Transverse colon (tissue), 4 donors: ENCODE results near the gene AK4.

Experiments used
- CTCF ChIP-seq, 5 experiments: fragments of 200-600 bp in 3 of 5; fragments of 450-650 bp in 2 of 5; sonication (generic) in 3 of 5; IDR thresholded peaks; 1 replicate in 2 of 5; 2 replicates in 3 of 5; pipeline ENCODE4 v1.5.1; 2016 to 2017; ENCODE audit warnings: antibody characterized with exemption in 5 of 5, inconsistent platforms in 3 of 5, mild to moderate bottlenecking in 2 of 5, moderate library complexity in 1 of 5
- POLR2A ChIP-seq: fragments of 450-650 bp; IDR thresholded peaks from one replicate; pipeline ENCODE4 v1.6.1; 2016; ENCODE audit warnings: antibody characterized with exemption, mild to moderate bottlenecking, moderate library complexity
- POLR2AphosphoS5 ChIP-seq, 3 donors: sonication (generic); formaldehyde crosslinking; IDR thresholded peaks; one replicate each; pipeline ENCODE4 v1.6.1; 2016; ENCODE audit warnings: antibody characterized with exemption in 3 of 3

DNA sequence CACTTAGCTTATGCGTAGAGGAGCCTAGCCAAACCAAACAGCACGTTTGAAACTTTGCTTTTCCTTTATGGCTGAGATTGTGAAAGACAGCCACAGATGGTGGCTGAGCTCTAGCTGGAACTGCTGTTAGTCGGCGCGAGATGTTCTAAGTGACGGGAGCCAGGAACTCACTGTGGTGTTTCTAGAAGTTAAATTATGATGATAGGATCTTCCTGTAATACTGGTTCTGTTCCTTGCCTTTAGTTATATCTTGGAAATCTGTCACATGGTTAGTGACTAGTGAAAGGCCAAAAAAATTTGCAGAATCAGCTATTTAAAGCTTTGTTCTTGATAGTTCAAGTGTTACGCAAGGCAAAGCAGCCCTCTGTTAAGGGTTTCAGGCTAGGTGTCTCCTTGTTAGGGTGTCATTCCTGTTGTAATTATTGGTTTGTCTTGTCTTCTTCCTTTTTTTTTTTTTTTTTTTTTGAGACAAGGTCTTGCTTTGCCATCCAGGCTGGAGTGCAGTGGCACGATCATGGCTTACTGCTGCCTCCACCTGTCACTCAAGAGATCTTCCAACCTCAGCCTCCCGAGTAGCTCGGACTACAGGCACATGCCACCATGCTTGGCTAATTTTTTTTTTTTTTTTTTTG lies 22.6 kb downstream of the AK4 start:
- TF ChIP-seq POLR2A (no peak), CTCF (IDR thresholded peaks at IDR 0.05) (no peak), POLR2AphosphoS5 (IDR thresholded peaks at IDR 0.05) (peak in 2 of 3 donors; percentile 16 to 21)
